ENCODE data around the gene PDZD7. TPM values are rescaled to one million over a fixed set of nuclear protein-coding genes. Genes with fewer than 3 reads are reported as not detected.

PDZD7 gene
- total and polyA plus RNA-seq, 2 of the 8 experiments (the other 6 are each of a cell fraction or from before 2014, with no cell fraction given) = 0.88 to 1.6 TPM

DNA sequence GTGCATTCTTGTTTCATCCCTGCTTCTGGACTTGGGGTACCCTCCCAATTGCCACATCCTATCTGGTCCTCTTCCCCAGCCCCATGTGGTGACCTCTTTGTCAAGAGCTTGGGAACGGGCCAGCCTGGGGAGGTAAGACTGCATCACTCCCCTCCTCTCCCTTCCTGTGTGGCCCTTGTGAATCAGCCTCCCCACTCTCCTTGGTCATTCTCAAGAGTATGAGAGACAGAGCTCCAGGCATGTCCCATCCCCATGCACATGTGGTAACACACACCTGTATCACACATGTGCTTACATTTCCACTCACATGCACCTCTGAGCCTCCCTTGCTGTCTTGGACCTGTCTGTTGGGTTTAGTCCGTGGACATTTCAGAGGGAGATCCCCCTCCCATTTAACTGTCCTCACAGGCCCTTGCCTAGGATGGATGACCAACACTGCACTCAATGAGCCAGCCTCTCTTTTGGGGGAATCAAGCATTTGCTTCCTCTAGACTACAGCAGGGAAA is 46.2 kb downstream of the PDZD7 start:
- Histone ChIP-seq H2BK5ac (ENCODE audit: low read depth, low read length) (no peak overlapping the region), H3K23me2 (ENCODE audit: low read depth, low read length) (peaks cover 9% of the 10 kb centered on the region; the same call in 1 of the 2 replicates), H3K9ac (replicated peaks in 1 of 4; ENCODE audit: extremely low read depth in 1 of 4, low read depth in 3 of 4, low read length in 3 of 4) (no peak overlapping the region), H3K14ac (ENCODE audit: insufficient read length) (no peak overlapping the region), H3K79me2 (ENCODE audit: control insufficient read depth in 1 of 2, insufficient read depth in 2 of 2, low read length in 2 of 2) (peaks cover 17 to 33% of the 10 kb centered on the region in 2 experiments), H4K20me1 (replicated peaks in 1 of 2; ENCODE audit: control insufficient read depth in 1 of 2, insufficient read depth in 2 of 2, low read length in 2 of 2) (peaks cover 0 to 13% of the 10 kb centered on the region in 2 experiments), H4K8ac (ENCODE audit: extremely low read depth, insufficient read depth, low read length) (no peak overlapping the region), H3K27me3 (replicated peaks in 1 of 4; ENCODE audit: control insufficient read depth in 3 of 4, extremely low read depth in 1 of 4, insufficient read depth in 3 of 4, low read length in 3 of 4) (no peaks in the 10 kb centered on the region), H3K36me3 (ENCODE audit: control insufficient read depth in 2 of 4, insufficient read depth in 4 of 4, low read length in 3 of 4) (peaks cover 5 to 28% (median 14%) of the 10 kb centered on the region in 4 experiments), H3K56ac (replicated peaks; ENCODE audit: insufficient read length, low read depth, low read length) (no peak overlapping the region), H2BK120ac (replicated peaks; ENCODE audit: low read depth, low read length) (no peak overlapping the region), H3K27ac (ENCODE audit: low read depth, low read length) (no peak overlapping the region), H3K23ac (ENCODE audit: insufficient read length) (no peak overlapping the region), H2BK15ac (ENCODE audit: low read length) (no peak overlapping the region), H3K18ac (ENCODE audit: extremely low read depth, low read length) (no peak overlapping the region), H2AK5ac (ENCODE audit: low read depth, low read length) (no peak overlapping the region), H3K4me1 (replicated peaks in 1 of 4; ENCODE audit: control insufficient read depth in 3 of 4, insufficient read depth in 4 of 4, low read length in 3 of 4) (peaks cover 0 to 12% (median 5%) of the 10 kb centered on the region in 4 experiments; a peak in 4 of 7 replicates), H4K5ac (ENCODE audit: insufficient read length, low read depth, low read length) (no peak overlapping the region), H2BK20ac (ENCODE audit: low read length) (no peak overlapping the region), H3K4me2 (ENCODE audit: insufficient read depth in 1 of 2, low read depth in 2 of 2, low read length in 2 of 2) (no peak overlapping the region), H4K91ac (replicated peaks; ENCODE audit: insufficient read length, low read length) (no peak overlapping the region), H3K79me1 (ENCODE audit: low read depth, low read length) (peaks cover 15% of the 10 kb centered on the region), H3K9me3 (ENCODE audit: insufficient read depth in 2 of 2, low read depth in 1 of 2, low read length in 1 of 2) (no peaks in the 10 kb centered on the region), H2AFZ (ENCODE audit: low read length) (no peak overlapping the region), H3K4me3 (ENCODE audit: extremely low read depth in 1 of 4, insufficient read depth in 2 of 4, low read depth in 3 of 4, low read length in 4 of 4) (no peak overlapping the region), H3K4ac (replicated peaks; ENCODE audit: insufficient read length, low read depth, low read length) (no peak overlapping the region), H2BK12ac (ENCODE audit: low read depth, low read length) (no peak overlapping the region)
- DNase-seq (ENCODE audit: low read depth in 1 of 2, low spot score in 2 of 2) (no peak), FAIRE-seq (no peak)
- TF ChIP-seq EZH2 (IDR thresholded peaks at IDR 0.05; ENCODE audit: low read depth, low read length, severe bottlenecking) (no peak), EGR1 (IDR thresholded peaks at IDR 0.05; ENCODE audit: borderline replicate concordance, low read depth, low read length) (no peak), HDAC6 (IDR thresholded peaks at IDR 0.05; ENCODE audit: low read depth, low read length) (no peak), CHD1 (IDR thresholded peaks at IDR 0.05; ENCODE audit: low read depth, low read length) (no peak), CHD2 (IDR thresholded peaks at IDR 0.05; ENCODE audit: low read length) (no peak), NANOG (IDR thresholded peaks at IDR 0.05; ENCODE audit: insufficient read depth, low read depth, low read length, poor library complexity, severe bottlenecking) (no peak), YY1 (IDR thresholded peaks at IDR 0.05; ENCODE audit: low read depth, low read length) (no peak), SIN3A (conservative IDR thresholded peaks at IDR 0.05 in 1 of 2, IDR thresholded peaks at IDR 0.05 in 1 of 2; ENCODE audit: low read depth in 1 of 2, low read length in 2 of 2) (no peak)
- TF ChIP-seq, protein P1, sequence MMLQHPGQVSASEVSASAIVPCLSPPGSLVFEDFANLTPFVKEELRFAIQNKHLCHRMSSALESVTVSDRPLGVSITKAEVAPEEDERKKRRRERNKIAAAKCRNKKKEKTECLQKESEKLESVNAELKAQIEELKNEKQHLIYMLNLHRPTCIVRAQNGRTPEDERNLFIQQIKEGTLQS (IDR thresholded peaks at IDR 0.05; ENCODE audit: insufficient read depth, low read depth, low read length) = no peak
- TF ChIP-seq, protein P2, sequence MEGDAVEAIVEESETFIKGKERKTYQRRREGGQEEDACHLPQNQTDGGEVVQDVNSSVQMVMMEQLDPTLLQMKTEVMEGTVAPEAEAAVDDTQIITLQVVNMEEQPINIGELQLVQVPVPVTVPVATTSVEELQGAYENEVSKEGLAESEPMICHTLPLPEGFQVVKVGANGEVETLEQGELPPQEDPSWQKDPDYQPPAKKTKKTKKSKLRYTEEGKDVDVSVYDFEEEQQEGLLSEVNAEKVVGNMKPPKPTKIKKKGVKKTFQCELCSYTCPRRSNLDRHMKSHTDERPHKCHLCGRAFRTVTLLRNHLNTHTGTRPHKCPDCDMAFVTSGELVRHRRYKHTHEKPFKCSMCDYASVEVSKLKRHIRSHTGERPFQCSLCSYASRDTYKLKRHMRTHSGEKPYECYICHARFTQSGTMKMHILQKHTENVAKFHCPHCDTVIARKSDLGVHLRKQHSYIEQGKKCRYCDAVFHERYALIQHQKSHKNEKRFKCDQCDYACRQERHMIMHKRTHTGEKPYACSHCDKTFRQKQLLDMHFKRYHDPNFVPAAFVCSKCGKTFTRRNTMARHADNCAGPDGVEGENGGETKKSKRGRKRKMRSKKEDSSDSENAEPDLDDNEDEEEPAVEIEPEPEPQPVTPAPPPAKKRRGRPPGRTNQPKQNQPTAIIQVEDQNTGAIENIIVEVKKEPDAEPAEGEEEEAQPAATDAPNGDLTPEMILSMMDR (IDR thresholded peaks at IDR 0.05; ENCODE audit: control extremely low read depth in 1 of 3, insufficient read depth in 1 of 3, low read depth in 1 of 3, low read length in 3 of 3) = no peak
- WGBS, 2 experiments (ENCODE audit: extremely low coverage in 1 of 2, insufficient coverage in 1 of 2, insufficient read length in 1 of 2, insufficient replicate concordance in 2 of 2, low coverage in 1 of 2, low lambda C conversion rate in 2 of 2, missing lambda C conversion rate in 1 of 2) = 85% methylated on average over 2 of the region's 2 CpGs; no CpG with 5 or more reads in 1 of the 2 experiments
- POLR2A ChIA-PET (ENCODE audit: partially characterized antibody) = interaction anchor here (0.6 to 1.7 kb wide), 6 partner anchors 8 to 29 kb away, joined by 3 to 7 read pairs (median 3); partner anchors contain the start of gene SEMA4G
- CTCF ChIA-PET (ENCODE audit: partially characterized antibody) = interaction anchor here (0.7 to 26.8 kb wide), 8 partner anchors 9 to 230 kb away, joined by 3 to 464 read pairs (median 7); no protein-coding TSS in a partner anchor

All from H1 (cell line).